GM19452 (cell line): ENCODE results near the gene TMEM245.
"Not testable (repeated sequence)": the region's sequence is repeated elsewhere in the genome, so short reads cannot be mapped to it uniquely, and the experiment has no call there.

ENCODE experiments used
- ATAC-seq: cut with Tn5 transposase; IDR thresholded peaks from one replicate; pipeline ENCODE4 v1.9.1; 2021; ENCODE audit not compliant: unreplicated experiment

TMEM245 gene

GRCh38 chr9:109003116-109003515 is 116.6 kb downstream of the TMEM245 start:
- no peak for ATAC-seq

GRCh38 chr9:109002141-109002540 is 117.6 kb downstream of the TMEM245 start:
- no peak for ATAC-seq

- ATAC-seq: no peak
Observed at GRCh38 chr9:109001275-109001676, 118.5 kb downstream of the TMEM245 start.

- ATAC-seq: no peak
Observed at GRCh38 chr9:108997112-108997511, 122.6 kb downstream of the TMEM245 start.

GRCh38 chr9:108996643-108997042 is 123.1 kb downstream of the TMEM245 start:
- no peak for ATAC-seq

GRCh38 chr9:108994695-108995094 is 125.1 kb downstream of the TMEM245 start:
- peak; percentile 92 for ATAC-seq

- ATAC-seq: no peak
Observed at GRCh38 chr9:108991479-108991878, 128.3 kb downstream of the TMEM245 start.

GRCh38 chr9:108983885-108984284 is 135.9 kb downstream of the TMEM245 start:
- ATAC-seq: no peak

GRCh38 chr9:108980893-108981292 is 138.9 kb downstream of the TMEM245 start:
- no peak for ATAC-seq

GRCh38 chr9:108978205-108978604 is 141.5 kb downstream of the TMEM245 start:
- ATAC-seq: no peak

- ATAC-seq: no peak
Observed at GRCh38 chr9:108973895-108974294, 145.9 kb downstream of the TMEM245 start.

GRCh38 chr9:108972626-108973209 is 147.0 kb downstream of the TMEM245 start:
- no peak for ATAC-seq

GRCh38 chr9:108972186-108972585 is 147.6 kb downstream of the TMEM245 start:
- no peak for ATAC-seq

GRCh38 chr9:108971392-108971791 is 148.4 kb downstream of the TMEM245 start:
- not testable (repeated sequence) for ATAC-seq

- no peak for ATAC-seq
Observed at GRCh38 chr9:108967916-108968315, 151.8 kb downstream of the TMEM245 start.
